Measurements from ENCODE around the gene GGA2. TPM values are rescaled to one million over a fixed set of nuclear protein-coding genes. Genes with fewer than 3 reads are reported as not detected.

Gene GGA2
- total RNA-seq, 2 donors from 2014 or later: 99.4 to 116 TPM

DNA sequence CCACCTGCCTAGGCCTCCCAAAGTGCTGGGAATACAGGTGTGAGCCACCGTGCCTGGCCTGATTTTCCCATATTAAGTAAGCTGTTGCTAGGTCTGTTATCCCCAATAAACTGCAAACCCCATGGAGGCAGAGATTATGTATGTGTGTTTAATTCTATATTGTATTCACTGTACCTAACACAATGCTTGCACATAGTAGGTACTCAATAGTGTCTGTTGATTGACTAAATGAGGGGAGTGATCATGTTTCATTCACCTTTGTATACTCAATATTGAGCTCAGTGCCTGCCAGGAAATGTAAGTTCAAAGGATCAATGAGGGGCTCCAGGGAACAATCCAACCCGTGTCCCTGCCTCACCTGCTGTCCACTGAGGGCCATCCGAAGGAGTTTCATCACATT is 14.6 kb upstream of the GGA2 start:
- no peak overlapping the region for H3K27ac Mint-ChIP-seq
- no peaks in the 10 kb centered on the region for H3K9me3 Mint-ChIP-seq
- H3K27ac ChIP-seq (ENCODE audit: low read depth, low read length): no peak overlapping the region
- no peak for DNase-seq
- H3K9ac ChIP-seq (ENCODE audit: extremely low read depth, low read length, poor library complexity, severe bottlenecking): no peak overlapping the region
- no peak overlapping the region for H3K4me3 Mint-ChIP-seq
- H3K36me3 Mint-ChIP-seq (ENCODE audit: low read depth): peaks cover 72% of the 10 kb centered on the region
- H3K36me3 ChIP-seq (ENCODE audit: control insufficient read depth, insufficient read depth, low read length): peaks cover 83% of the 10 kb centered on the region
- TF ChIP-seq, protein P1, sequence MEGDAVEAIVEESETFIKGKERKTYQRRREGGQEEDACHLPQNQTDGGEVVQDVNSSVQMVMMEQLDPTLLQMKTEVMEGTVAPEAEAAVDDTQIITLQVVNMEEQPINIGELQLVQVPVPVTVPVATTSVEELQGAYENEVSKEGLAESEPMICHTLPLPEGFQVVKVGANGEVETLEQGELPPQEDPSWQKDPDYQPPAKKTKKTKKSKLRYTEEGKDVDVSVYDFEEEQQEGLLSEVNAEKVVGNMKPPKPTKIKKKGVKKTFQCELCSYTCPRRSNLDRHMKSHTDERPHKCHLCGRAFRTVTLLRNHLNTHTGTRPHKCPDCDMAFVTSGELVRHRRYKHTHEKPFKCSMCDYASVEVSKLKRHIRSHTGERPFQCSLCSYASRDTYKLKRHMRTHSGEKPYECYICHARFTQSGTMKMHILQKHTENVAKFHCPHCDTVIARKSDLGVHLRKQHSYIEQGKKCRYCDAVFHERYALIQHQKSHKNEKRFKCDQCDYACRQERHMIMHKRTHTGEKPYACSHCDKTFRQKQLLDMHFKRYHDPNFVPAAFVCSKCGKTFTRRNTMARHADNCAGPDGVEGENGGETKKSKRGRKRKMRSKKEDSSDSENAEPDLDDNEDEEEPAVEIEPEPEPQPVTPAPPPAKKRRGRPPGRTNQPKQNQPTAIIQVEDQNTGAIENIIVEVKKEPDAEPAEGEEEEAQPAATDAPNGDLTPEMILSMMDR (conservative IDR thresholded peaks at IDR 0.05): no peak
- no peaks in the 10 kb centered on the region for H3K27me3 Mint-ChIP-seq (ENCODE audit: insufficient read depth)
- H3K4me3 ChIP-seq (ENCODE audit: low read length): no peak overlapping the region
- no peaks in the 10 kb centered on the region for H3K27me3 ChIP-seq (ENCODE audit: control insufficient read depth, insufficient read depth, low read length, poor library complexity, severe bottlenecking)
- H3K4me1 Mint-ChIP-seq: no peaks in the 10 kb centered on the region
- H3K4me1 ChIP-seq (ENCODE audit: control insufficient read depth, insufficient read depth, low read length): peaks cover 5% of the 10 kb centered on the region
- H3K9me3 ChIP-seq (ENCODE audit: control insufficient read depth, low read length): no peaks in the 10 kb centered on the region
- WGBS, 2 experiments (ENCODE audit: insufficient coverage in 1 of 2, insufficient read length in 1 of 2): 93 to 94% methylated on average over 3 of the region's 3 CpGs

DNA sequence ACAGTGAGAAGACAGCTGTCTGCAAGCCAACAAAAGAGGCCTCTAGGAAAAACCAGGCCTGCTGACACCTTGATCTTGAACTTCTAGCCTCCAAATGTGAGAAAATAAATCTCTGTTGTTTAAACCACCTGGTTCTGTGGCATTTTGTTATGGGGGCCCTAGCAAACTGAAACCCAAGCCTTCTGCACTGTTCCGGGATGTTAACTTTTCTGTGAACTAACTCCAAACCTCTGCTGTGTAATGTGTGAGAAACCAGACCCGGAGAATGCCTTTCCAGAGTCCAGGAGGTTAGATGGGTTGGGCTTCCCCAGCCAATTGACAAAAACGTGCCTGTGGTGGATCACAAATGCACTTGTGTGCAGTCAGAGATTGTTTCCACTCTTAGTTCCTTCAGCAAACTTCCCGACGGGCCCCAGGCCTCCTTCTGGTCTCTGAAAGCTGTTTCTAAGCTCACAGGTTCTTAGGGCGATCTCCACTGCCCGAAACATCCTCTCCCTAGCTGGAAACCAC is 13.6 kb upstream of the GGA2 start:
- Mint-ChIP-seq H3K4me1 (no peaks in the 10 kb centered on the region), H3K4me3 (no peak overlapping the region), H3K36me3 (ENCODE audit: low read depth) (peaks cover 77% of the 10 kb centered on the region), H3K27ac (peak overlapping the region; percentile 30), H3K9me3 (no peaks in the 10 kb centered on the region), H3K27me3 (ENCODE audit: insufficient read depth) (no peaks in the 10 kb centered on the region)
- DNase-seq: no peak
- WGBS, 2 experiments (ENCODE audit: insufficient coverage in 1 of 2, insufficient read length in 1 of 2): 94 to 100% methylated on average over 7 of the region's 7 CpGs
- no peak overlapping the region for H3K4me3 ChIP-seq (ENCODE audit: low read length)
- H3K27me3 ChIP-seq (ENCODE audit: control insufficient read depth, insufficient read depth, low read length, poor library complexity, severe bottlenecking): no peaks in the 10 kb centered on the region
- no peak overlapping the region for H3K27ac ChIP-seq (ENCODE audit: low read depth, low read length)
- H3K36me3 ChIP-seq (ENCODE audit: control insufficient read depth, insufficient read depth, low read length): peaks cover 83% of the 10 kb centered on the region
- no peaks in the 10 kb centered on the region for H3K9me3 ChIP-seq (ENCODE audit: control insufficient read depth, low read length)
- peaks cover 5% of the 10 kb centered on the region for H3K4me1 ChIP-seq (ENCODE audit: control insufficient read depth, insufficient read depth, low read length)
- H3K9ac ChIP-seq (ENCODE audit: extremely low read depth, low read length, poor library complexity, severe bottlenecking): no peak overlapping the region
- TF ChIP-seq, protein P1 (conservative IDR thresholded peaks at IDR 0.05): no peak

DNA sequence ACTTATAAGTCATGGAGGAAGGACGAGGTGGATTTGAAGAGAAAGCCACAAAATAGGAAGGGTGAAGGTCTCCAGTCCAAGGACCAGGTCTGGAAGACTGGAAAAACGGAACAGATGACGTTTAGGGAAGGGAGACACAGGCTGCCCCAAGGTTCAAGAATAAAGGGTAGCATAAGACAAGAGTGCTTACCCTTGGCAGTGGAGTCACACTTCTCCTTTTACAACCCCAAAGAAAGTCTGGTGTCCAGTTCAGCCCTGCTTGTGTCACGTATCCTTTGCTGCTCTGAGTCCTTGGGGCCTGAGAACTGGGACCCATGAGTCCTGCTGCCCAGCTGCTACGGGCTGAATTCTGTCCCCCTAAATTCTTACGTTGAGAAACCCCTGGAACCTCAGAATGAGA is 13.0 kb upstream of the GGA2 start:
- WGBS, 2 experiments (ENCODE audit: insufficient coverage in 1 of 2, insufficient read length in 1 of 2): 94 to 96% methylated on average over 4 to 6 of the region's 6 CpGs
- Mint-ChIP-seq H3K36me3 (ENCODE audit: low read depth) (peaks cover 76% of the 10 kb centered on the region), H3K27ac (no peak overlapping the region)

More for the DNA sequence above, 13.0 kb upstream of the GGA2 start:
- H3K27ac ChIP-seq (ENCODE audit: low read depth, low read length): no peak overlapping the region
- DNase-seq: no peak
- no peak overlapping the region for H3K9ac ChIP-seq (ENCODE audit: extremely low read depth, low read length, poor library complexity, severe bottlenecking)
- no peaks in the 10 kb centered on the region for H3K9me3 ChIP-seq (ENCODE audit: control insufficient read depth, low read length)
- Mint-ChIP-seq H3K27me3 (ENCODE audit: insufficient read depth) (no peaks in the 10 kb centered on the region), H3K9me3 (no peaks in the 10 kb centered on the region), H3K4me1 (no peaks in the 10 kb centered on the region), H3K4me3 (no peak overlapping the region)
- TF ChIP-seq, protein P1 (conservative IDR thresholded peaks at IDR 0.05): no peak
- H3K4me1 ChIP-seq (ENCODE audit: control insufficient read depth, insufficient read depth, low read length): peaks cover under 1% of the 10 kb centered on the region
- H3K4me3 ChIP-seq (ENCODE audit: low read length): no peak overlapping the region
- H3K27me3 ChIP-seq (ENCODE audit: control insufficient read depth, insufficient read depth, low read length, poor library complexity, severe bottlenecking): no peaks in the 10 kb centered on the region
- peaks cover 80% of the 10 kb centered on the region for H3K36me3 ChIP-seq (ENCODE audit: control insufficient read depth, insufficient read depth, low read length)

All from endodermal cell (in vitro differentiated cells).